ENCODE results near the gene ZNF618. TPM values are rescaled to one million over a fixed set of nuclear protein-coding genes. Genes with fewer than 3 reads are reported as not detected.

Gene ZNF618
- total and polyA plus RNA-seq, 7 donors: 0.92 to 8.0 (median 2.3) TPM

- Histone ChIP-seq H3K9me3 (no peaks in the 10 kb centered on the region), H3K4me3 (no peak overlapping the region), H3K27ac (no peak overlapping the region), H3K27me3 (no peaks in the 10 kb centered on the region), H3K4me1 (no peaks in the 10 kb centered on the region), H3K36me3 (peaks cover 0 to 6% (median 2%) of the 10 kb centered on the region in 4 donors)
- DNase-seq: peak; percentile 59
- 82 to 86% methylated on average over 12 of the region's 12 CpGs for WGBS, 2 donors
- intact Hi-C loops (cut with DNase I): loop anchor here (5.0 to 10.0 kb wide), 2 partner anchors 222 to 345 kb away; no protein-coding TSS in a partner anchor
- TF ChIP-seq POLR2AphosphoS5 (IDR thresholded peaks at IDR 0.05): no peak
- TF ChIP-seq EP300 (IDR thresholded peaks at IDR 0.05): no peak
- TF ChIP-seq POLR2A (IDR thresholded peaks at IDR 0.05): no peak
- TF ChIP-seq CTCF (IDR thresholded peaks at IDR 0.05): no peak
Measured at GRCh38 chr9:114029311-114030170, 153.4 kb downstream of the ZNF618 start.

DNA sequence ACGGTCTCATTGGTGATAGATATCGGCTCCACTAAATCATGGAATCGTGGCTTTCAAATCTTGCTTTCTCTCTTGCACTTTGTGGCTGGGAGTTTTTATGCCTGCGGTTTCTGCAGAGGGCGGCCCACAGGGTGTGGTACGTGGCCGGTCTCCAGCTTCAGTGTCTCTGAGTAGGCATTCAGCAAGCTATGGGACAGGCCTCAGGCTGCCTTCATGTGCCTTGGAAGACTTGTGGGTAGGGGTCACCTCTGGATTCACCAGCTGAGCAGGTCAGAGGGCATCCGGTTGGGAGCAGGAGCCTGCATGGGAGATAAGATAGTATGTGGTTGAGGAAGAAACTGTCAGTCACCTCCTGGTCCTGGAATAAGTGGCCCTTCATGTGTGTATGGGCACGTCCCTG, 154.3 kb downstream of the ZNF618 start:
- Histone ChIP-seq H3K4me1 (no peaks in the 10 kb centered on the region), H3K9me3 (no peaks in the 10 kb centered on the region), H3K27ac (no peak overlapping the region), H3K27me3 (no peaks in the 10 kb centered on the region), H3K4me3 (no peak overlapping the region), H3K36me3 (peaks cover 0 to 6% (median 2%) of the 10 kb centered on the region in 4 donors)
- intact Hi-C loops (cut with DNase I): loop anchor here (5.0 to 10.0 kb wide), 2 partner anchors 223 to 346 kb away; no protein-coding TSS in a partner anchor
- DNase-seq: peak; percentile 39
- TF ChIP-seq CTCF (IDR thresholded peaks at IDR 0.05): no peak
- TF ChIP-seq POLR2AphosphoS5 (IDR thresholded peaks at IDR 0.05): no peak
- TF ChIP-seq POLR2A (IDR thresholded peaks at IDR 0.05): no peak
- no peak for TF ChIP-seq EP300 (IDR thresholded peaks at IDR 0.05)
- 68 to 92% methylated on average over 9 of the region's 9 CpGs for WGBS, 2 donors

- TF ChIP-seq EP300 (IDR thresholded peaks at IDR 0.05) (no peak), POLR2AphosphoS5 (IDR thresholded peaks at IDR 0.05) (no peak), CTCF (IDR thresholded peaks at IDR 0.05) (no peak), POLR2A (IDR thresholded peaks at IDR 0.05) (no peak)
- Histone ChIP-seq H3K27me3 (no peaks in the 10 kb centered on the region), H3K4me3 (no peak overlapping the region), H3K9me3 (no peaks in the 10 kb centered on the region), H3K27ac (no peak overlapping the region), H3K4me1 (no peaks in the 10 kb centered on the region), H3K36me3 (peaks cover 0 to 12% (median 2%) of the 10 kb centered on the region in 4 donors)
- peak; percentile 30 for DNase-seq
- intact Hi-C loops (cut with DNase I): loop anchor here (5.0 to 10.0 kb wide), 2 partner anchors 224 to 346 kb away; no protein-coding TSS in a partner anchor
- WGBS, 2 donors: 89 to 95% methylated on average over 7 of the region's 7 CpGs
Measured at GRCh38 chr9:114031037-114031630, 155.0 kb downstream of the ZNF618 start.

DNA sequence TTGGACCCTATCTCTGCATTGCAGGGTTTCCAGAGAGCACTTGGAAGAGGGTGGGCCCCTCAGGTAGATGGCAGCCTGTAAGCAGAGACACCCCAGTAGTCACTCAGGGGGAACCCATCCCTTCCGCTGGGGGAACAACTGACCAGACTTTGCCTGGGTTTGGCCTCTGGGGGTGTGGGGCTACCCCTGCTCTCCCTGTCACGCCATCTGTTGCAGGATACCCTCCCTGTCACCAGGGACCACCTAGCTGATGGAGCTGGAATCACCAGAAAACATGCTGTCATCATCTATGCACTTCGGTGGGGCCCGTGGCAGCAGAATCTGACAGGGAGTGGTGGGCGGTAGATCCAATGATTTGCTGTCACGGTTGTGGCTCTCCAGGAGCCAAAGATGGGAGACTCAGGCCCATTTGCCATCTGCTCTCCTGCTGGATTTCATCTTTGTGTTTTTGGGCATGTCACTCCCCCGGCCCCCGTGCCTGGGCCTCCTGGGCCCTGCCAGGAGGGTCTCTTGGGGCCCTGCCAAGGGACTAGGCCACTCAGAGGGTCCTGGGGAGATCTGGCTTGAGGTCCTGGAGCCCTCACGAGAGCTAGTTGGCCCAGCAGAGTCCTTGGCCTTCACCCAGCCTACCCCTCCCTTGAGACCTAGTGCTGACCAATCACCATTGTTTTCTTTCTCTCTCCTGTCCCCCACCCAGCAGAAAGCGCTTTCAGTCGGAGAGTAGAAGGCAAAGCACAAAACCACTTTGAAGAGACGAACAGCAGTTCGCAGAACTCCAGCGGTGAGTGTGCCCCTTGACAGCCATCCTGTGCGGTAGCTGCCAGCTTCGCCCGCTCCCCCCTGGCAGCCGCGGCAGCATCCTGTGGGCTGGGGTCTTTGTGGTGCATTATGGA, 156.1 kb downstream of the ZNF618 start:
- DNase-seq: peak; percentile 48
- intact Hi-C loops (cut with DNase I): loop anchor here (5.0 to 10.0 kb wide), 2 partner anchors 225 to 347 kb away; no protein-coding TSS in a partner anchor
- H3K4me3 ChIP-seq: no peak overlapping the region
- no peaks in the 10 kb centered on the region for H3K4me1 ChIP-seq
- H3K27ac ChIP-seq: no peak overlapping the region
- TF ChIP-seq EP300 (IDR thresholded peaks at IDR 0.05) (no peak), POLR2A (IDR thresholded peaks at IDR 0.05) (no peak), POLR2AphosphoS5 (IDR thresholded peaks at IDR 0.05) (no peak), CTCF (IDR thresholded peaks at IDR 0.05) (no peak)
- no peaks in the 10 kb centered on the region for H3K27me3 ChIP-seq
- 92 to 96% methylated on average over 19 of the region's 19 CpGs for WGBS, 2 donors
- peaks cover 0 to 6% (median 0%) of the 10 kb centered on the region in 4 donors for H3K9me3 ChIP-seq
- peaks cover 0 to 23% (median 6%) of the 10 kb centered on the region in 4 donors for H3K36me3 ChIP-seq
